Activated T-helper 1 cell treated with Interleukin-2 at 50 U/mL for 16 hours (primary cell): Measurements from ENCODE around the gene SLC34A3.

Experiments used
- DNase-seq: peaks from one replicate; pipeline ENCODE4 v3.0.0-alpha.2; 2020; ENCODE audit warnings: low read depth

Gene SLC34A3

DNA sequence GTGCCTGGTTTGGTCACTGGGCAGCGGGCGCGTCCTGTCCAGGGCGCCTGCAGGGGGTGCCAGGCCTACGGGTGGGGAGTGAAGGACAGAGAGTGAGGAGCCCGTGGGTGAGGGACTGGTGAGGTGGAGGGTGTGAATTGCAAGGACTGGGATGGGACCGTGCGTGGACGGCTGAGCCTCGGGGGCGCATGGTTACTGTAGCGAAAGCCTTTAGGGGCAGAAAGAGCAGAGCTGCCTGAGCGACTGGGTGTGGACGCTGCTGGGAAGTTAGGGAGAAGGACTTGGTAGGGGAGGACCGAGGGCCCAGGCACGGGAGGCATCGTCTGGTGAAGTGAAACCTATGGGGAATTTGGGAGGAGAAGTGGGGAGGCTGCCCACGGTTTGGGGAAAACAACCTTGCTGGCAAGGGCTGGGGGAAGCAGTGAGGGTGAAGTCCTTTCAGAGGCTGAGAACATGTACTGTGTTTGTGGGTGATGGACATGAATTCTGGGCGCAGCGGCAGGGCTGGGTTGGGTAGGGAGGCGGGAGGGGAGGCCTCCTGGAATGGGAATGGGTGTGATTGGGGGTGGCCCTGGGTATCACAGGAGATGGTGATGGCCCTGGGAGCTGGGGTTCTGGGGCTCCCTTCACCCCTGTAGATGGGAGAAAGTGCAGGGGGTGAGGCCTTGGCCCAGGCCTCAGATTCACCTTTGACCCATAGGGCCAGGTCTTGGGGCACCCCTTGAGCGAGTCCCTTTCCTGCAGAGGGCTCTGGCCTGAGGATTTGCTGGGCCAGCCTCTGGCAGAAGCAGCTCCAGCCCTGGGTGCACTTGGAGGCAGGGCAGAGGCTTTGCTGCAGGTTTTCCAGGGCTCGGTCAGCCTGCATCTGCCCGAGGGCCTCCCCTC lies 45.1 kb downstream of the SLC34A3 start:
- DNase-seq, result no peak

DNA sequence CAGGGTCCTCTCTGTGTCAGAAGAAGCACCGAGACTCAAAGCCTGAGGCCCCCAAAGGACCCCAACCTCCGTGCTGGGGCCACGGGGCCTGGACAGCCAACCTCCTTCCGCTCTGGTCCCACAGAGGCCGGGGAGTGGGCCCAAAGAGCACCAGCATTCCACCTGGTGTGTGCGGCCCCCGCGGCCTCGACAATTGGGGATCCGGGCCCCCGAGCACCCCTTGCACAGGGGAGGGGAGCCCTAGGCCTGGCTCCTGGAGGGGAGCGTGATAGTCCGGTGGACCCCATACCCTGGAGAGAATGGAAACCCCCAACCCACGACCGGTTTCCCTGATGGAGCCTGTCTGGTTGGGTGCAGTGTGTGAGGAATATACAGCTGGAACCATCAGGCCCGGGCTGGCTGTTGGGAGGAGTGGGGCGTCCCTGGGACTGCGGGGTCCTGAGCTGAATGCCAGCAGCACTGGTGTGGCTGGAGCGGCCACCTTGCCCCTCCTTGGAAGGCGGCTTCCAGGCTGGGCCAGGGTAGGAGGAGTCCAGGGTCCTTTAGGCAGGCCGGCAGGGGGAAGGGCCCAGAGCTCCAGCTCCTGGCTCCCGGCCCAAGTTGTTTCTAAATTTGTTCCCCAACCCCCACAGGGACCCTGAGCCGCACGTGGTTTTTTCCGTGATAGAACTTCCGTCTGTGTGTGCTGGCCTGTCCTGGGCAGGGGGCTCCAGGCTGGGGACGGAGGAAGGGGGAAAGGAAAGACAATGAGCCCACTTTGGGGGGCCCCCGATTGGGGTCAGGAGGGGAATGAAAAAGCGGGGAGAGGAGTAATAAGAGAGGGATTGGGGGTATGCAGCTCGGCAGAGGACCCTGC lies 46.0 kb downstream of the SLC34A3 start:
- no peak for DNase-seq

DNA sequence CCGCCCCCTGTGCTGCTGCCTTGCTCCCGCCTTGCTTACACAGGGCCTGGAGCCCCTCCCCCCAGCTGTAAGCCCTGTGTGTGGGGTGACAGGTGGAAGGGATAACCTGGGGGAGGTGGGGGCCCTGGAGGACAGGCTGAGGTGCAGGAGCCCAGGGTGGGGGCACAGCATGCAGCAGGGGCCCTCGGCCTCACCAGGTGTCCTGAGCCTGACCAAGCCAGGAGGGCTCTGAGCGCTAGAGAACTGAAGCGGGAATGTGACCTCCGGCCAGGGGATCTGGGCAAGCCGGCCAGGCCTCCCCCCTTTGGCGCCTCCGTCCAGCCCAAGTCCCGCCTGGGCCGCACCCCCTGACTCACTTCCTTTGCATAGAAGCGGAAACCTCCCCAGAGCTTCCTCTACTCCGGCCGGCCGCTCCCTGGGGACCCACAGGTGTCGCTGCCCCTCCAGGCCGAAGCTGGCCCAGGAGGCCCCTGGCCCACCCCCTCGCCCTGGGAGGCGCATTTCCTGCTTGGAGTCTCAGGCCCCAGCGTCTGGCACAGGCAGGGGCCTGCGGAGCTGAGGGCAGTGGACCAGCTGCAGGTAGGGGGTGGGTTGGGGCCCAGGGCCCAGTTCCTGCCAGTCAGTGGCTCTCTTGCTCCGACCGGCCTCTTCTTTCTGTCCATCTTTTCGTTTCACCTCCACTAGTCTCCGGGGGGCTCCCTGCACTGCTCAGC lies 46.8 kb downstream of the SLC34A3 start, which contains the start of gene TOR4A:
Gene TOR4A, plus strand, starts transcription at position 398 of the 713 bp plus-strand sequence. CDS start 964 bp downstream, outside the sequence.
- no peak for DNase-seq

DNA sequence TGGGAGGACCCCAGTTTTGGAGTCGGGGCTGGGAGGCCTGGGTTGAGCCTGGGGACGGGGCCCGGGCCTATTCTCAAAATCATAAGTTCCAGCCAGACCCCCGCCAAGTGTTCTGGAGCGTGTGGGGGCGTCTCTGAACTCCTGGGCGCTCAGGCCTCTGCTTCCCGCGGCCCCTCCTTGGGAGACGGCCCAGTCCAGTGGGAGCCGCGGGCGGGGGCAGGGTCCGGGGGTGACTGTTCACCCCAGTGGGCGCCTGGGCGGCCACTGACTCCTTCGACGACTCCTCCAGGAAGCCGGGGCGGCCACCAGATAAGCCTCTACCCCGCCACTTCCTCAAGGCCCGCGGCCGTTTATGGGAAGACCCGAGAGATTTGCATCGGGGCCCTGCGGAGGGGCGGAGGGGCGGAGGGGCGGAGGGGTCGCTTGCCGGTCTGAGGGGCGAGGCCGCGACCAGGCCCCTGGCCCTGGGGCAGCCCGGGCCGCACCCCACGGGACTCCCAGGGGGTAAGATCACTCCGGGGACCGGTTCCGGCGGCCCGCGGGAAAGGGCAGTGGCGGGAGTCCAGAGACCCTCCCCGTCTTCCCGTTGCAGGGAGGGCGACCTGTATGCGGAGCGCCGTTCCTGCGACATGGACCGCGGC lies 47.5 kb downstream of the SLC34A3 start:
- DNase-seq, result no peak

DNA sequence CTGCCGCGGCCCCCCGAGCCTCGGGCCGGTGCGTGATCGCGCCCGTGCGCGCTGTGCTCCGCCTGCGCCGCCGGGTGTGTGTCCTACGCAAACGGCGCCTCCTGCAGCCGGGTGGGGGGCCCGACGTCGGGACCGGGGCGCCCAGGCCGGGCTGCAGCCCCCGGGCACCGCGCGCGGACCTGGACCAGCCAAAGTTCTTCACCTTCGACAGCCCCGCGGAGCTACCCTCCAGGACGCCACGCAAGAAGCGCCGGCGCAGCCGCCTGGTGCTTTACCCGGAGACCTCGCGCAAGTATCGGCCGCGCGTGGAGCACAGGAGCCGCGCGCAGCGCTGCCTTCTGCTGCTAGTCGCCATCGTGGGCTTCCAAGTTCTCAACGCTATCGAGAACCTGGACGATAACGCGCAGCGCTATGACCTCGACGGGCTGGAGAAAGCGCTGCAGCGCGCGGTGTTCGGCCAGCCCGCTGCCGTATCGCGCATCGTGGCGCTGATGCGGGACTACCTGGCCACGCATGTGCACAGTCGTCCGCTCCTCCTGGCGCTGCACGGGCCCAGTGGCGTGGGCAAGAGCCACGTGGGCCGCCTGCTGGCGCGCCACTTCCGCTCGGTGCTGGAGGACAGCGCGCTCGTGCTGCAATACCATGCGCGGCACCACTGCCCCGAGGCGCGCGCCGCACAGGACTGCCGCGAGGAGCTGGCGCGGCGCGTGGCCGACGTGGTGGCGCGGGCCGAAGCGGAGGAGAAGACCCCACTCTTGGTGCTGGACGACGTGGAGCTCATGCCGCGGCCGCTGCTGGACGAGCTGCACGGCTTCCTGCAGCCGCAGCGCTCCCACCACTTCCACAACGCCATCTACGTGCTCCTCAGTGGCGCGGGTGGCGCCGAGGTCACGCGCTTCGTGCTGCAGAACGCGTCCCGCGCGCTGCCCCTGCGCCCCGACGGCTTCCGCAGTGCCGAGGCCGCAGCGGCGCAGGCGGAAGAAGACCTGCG lies 48.3 kb downstream of the SLC34A3 start:
- no peak for DNase-seq

DNA sequence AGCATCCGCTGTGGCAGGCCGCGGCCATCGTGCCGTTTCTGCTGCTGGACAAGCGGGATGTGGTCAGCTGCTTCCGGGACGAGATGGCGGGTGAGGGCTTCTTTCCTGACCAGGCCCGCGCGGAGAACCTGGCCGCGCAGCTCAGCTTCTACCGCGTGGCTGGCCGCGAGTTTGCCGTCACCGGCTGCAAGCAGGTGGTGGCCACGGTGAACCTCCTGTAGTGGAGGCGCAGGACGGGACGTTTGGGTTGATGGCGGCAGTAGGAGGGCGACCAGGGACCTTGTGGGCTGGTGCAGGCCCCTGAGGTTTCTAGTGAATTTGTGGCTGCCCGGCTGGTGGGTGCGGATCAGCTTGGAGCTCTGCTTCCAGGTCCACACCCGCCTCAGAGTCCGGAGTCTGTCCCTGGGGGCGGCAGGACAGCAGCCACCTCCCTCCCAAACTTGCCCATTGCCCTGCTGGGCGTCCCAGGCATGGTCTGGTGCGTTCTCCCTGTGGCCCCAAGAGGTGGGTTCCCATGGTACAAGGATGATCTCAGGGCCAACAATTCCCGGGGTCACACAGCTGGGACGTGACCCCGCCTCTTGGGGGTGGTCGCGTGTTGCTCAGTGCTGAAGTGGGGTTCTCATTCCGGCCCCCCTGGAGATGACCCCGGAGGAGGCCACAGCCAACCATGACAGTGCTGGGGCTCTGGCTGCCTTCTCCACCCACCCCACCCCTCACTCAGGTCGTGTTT lies 49.2 kb downstream of the SLC34A3 start:
- no peak for DNase-seq

DNA sequence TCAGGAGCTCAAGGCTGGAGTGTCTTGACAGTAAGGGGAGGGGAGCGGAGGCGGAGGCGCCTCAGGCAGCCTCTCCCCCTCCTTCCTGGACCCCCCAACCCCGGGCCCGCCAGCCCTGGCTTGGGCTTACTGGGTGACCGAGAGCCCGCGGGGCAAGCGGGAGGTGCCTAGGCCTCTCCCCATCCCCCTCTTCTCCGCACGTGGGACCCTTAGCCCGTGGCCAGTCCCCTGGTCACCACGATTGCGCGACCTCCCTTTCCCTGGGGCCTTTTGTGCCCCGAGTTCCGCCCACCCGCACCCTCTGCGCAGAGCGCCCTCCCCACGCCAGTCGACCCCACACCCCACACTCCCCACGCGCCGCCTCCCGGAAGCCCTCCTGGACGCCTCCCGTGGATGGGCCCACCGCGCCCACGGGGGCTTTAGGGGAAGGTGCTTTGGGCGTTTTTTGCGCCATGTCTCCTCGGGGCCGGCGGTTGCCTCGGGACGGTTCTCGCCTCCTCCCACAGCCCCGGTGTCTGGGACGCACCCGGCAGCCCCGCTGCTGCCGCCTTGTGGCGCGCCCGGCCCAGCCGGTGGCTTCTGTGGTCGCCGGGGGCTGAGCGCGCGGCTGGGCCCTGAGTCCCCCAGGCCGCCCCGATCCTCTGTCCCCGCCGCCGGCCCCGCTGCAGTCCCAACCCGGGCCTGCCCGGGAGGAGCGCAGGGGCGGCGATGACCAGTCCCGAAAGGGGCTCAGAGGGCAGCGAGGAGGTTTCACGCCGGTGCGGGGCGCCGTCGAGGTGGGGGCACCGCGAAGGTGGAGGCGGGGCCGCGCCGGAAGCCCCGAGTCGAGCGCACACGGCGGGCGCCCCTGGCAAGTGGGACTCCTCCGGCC lies 50.0 kb downstream of the SLC34A3 start:
- DNase-seq, result no peak

DNA sequence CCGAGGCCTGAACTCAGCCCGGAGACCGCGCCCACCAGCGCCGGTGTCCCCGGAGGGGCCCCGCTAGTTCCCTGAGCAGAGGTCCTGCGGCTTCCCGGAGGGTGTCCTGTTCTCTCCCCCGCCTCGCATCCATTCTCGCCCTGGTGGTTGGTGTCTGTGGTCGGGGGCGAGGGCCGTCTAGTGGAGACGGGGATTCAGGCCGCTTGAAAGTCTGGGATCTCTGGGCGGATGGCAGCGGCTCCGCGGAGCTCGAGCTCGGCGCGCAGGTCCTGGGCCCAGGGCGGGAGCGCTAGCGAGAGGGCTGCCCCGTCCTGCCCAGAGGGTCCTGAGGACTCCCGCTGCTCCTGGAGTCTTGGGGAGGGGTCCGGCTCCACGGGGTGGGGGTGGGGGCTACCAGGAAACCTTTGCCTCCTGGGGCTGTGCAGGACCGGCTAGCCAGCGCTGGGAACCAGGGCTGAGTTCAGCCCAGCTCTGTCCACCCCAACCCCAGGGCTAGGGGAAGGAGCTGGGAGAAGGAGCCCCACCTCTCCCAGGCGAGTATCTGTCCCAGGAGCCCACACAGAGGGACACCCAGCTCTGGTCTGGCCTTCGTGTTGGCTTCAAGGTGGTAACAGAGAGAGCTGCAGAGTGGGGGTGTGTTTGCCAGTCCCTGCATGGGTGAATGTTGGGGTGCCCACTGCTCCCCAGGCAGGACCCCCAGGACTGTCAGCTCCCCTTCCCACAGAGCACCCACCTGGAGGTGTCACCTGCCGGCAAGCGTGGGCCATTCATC lies 50.8 kb downstream of the SLC34A3 start:
- DNase-seq, result no peak
